Thyroid gland (tissue), 4 donors: ENCODE measurements around the gene ZNF248. TPM values are rescaled to one million over a fixed set of nuclear protein-coding genes. Genes with fewer than 3 reads are reported as not detected.

Source experiments
- DNase-seq, 2 donors: peaks; one replicate each; pipeline ENCODE4 v3.0.0-alpha.2; 2019
- H3K27ac ChIP-seq, 3 donors: fragments of 200-600 bp; sonication (generic); 1 replicate in 2 of 3; 2 replicates in 1 of 3; pipeline ENCODE4 v1.5.1; 2016 to 2019; ENCODE audit warnings: mild to moderate bottlenecking in 1 of 3, moderate library complexity in 1 of 3
- H3K27me3 ChIP-seq: fragments of 200-600 bp; sonication (generic); one replicate; pipeline ENCODE4 v1.5.1; 2019
- H3K36me3 ChIP-seq, 2 donors: fragments of 200-600 bp; sonication (generic); one replicate each; pipeline ENCODE4 v1.5.1; 2016 to 2019
- H3K4me1 ChIP-seq, 2 donors: fragments of 200-600 bp; sonication (generic); one replicate each; pipeline ENCODE4 v1.5.1; 2017 to 2019
- H3K4me3 ChIP-seq, 3 donors: fragments of 200-600 bp; sonication (generic); replicated peaks in 1 of 3; 1 replicate in 2 of 3; 2 replicates in 1 of 3; pipeline ENCODE4 v1.5.1; 2016; ENCODE audit warnings: mild to moderate bottlenecking in 1 of 3
- H3K9me3 ChIP-seq: fragments of 200-600 bp; sonication (generic); one replicate; pipeline ENCODE4 v1.5.1; 2017
- CTCF ChIP-seq, 6 experiments: fragments of 200-600 bp in 3 of 6; fragments of 450-650 bp in 3 of 6; sonication (generic) in 3 of 6; IDR thresholded peaks; one replicate each; pipeline ENCODE4 v1.5.1; 2016 to 2019; ENCODE audit warnings: antibody characterized with exemption in 6 of 6, mild to moderate bottlenecking in 2 of 6, inconsistent platforms in 1 of 6, moderate library complexity in 1 of 6
- POLR2A ChIP-seq, 2 donors: fragments of 450-650 bp; IDR thresholded peaks; one replicate each; pipeline ENCODE4 v1.6.1; 2017; ENCODE audit warnings: antibody characterized with exemption in 2 of 2, mild to moderate bottlenecking in 2 of 2, moderate library complexity in 1 of 2
- WGBS, 2 donors: methylation state at CpG; one replicate each; pipeline ENCODE4 v1.1.5; 2017; 5-methylcytosine and 5-hydroxymethylcytosine counted together
- intact Hi-C: fragments of 100-400 bp; cut with DNase I; formaldehyde crosslinking; loops from one replicate; pipeline ENCODE4 v1.15.1; 2023
- total RNA-seq, 4 donors: library from RNA; depleted of rRNA; stranded (reverse); fragments of >200 nt; gene quantifications; one replicate each; pipeline ENCODE4 v1.2.3, GENCODE V29; 2016

ZNF248 gene
- total RNA-seq, 4 donors from 2014 or later = 27.5 to 43.1 (median 29.5) TPM

- H3K4me3 ChIP-seq = no peak overlapping the region
- no peaks in the 10 kb centered on the region for H3K36me3 ChIP-seq
- H3K27ac ChIP-seq = no peak overlapping the region
- 85% methylated on average over 4 of the region's 4 CpGs for WGBS, 2 donors
- TF ChIP-seq POLR2A (IDR thresholded peaks at IDR 0.05) = no peak
- TF ChIP-seq CTCF (IDR thresholded peaks at IDR 0.05) = no peak
- no peaks in the 10 kb centered on the region for H3K4me1 ChIP-seq
- intact Hi-C loops = no loop called here
- no peaks in the 10 kb centered on the region for H3K9me3 ChIP-seq
- no peaks in the 10 kb centered on the region for H3K27me3 ChIP-seq
- DNase-seq = no peak
These were observed 15.5 kb upstream of the ZNF248 start for GRCh38 chr10:37872955-37873354.

- Histone ChIP-seq H3K27ac (no peak overlapping the region), H3K4me3 (no peak overlapping the region), H3K9me3 (no peaks in the 10 kb centered on the region), H3K36me3 (no peaks in the 10 kb centered on the region), H3K27me3 (no peaks in the 10 kb centered on the region), H3K4me1 (no peaks in the 10 kb centered on the region)
- TF ChIP-seq POLR2A (IDR thresholded peaks at IDR 0.05) (no peak), CTCF (IDR thresholded peaks at IDR 0.05) (no peak)
- intact Hi-C loops = no loop called here
- WGBS, 2 donors = 80 to 87% methylated on average over 5 of the region's 5 CpGs
- no peak for DNase-seq
These were observed 14.9 kb upstream of the ZNF248 start for GRCh38 chr10:37872283-37872682.

GRCh38 chr10:37871568-37872251 lies 14.3 kb upstream of the ZNF248 start:
- H3K4me1 ChIP-seq = no peaks in the 10 kb centered on the region
- no peak overlapping the region for H3K4me3 ChIP-seq
- DNase-seq = no peak
- H3K27me3 ChIP-seq = no peaks in the 10 kb centered on the region
- intact Hi-C loops = no loop called here
- TF ChIP-seq POLR2A (IDR thresholded peaks at IDR 0.05) = no peak
- no peak for TF ChIP-seq CTCF (IDR thresholded peaks at IDR 0.05)
- H3K9me3 ChIP-seq = no peaks in the 10 kb centered on the region
- H3K27ac ChIP-seq = no peak overlapping the region
- H3K36me3 ChIP-seq = no peaks in the 10 kb centered on the region
- WGBS, 2 donors = 62 to 65% methylated on average over 7 of the region's 7 CpGs

GRCh38 chr10:37871143-37871542 lies 13.7 kb upstream of the ZNF248 start:
- Histone ChIP-seq H3K4me1 (no peaks in the 10 kb centered on the region), H3K36me3 (no peaks in the 10 kb centered on the region), H3K27ac (no peak overlapping the region), H3K9me3 (no peaks in the 10 kb centered on the region), H3K27me3 (no peaks in the 10 kb centered on the region), H3K4me3 (no peak overlapping the region)
- no peak for TF ChIP-seq CTCF (IDR thresholded peaks at IDR 0.05)
- TF ChIP-seq POLR2A (IDR thresholded peaks at IDR 0.05) = no peak
- intact Hi-C loops = no loop called here
- WGBS, 2 donors = 47 to 100% methylated on average over 2 of the region's 2 CpGs
- DNase-seq = no peak

GRCh38 chr10:37868796-37869195 lies 11.4 kb upstream of the ZNF248 start:
- intact Hi-C loops = loop anchor here (5.0 kb wide), 1 partner anchor 104 kb away; no protein-coding TSS in a partner anchor
- TF ChIP-seq POLR2A (IDR thresholded peaks at IDR 0.05) (no peak), CTCF (IDR thresholded peaks at IDR 0.05) (no peak)
- whole genome bisulfite sequencing, 2 donors = 95 to 96% methylated on average over 3 of the region's 3 CpGs

More at GRCh38 chr10:37868796-37869195, 11.4 kb upstream of the ZNF248 start:
- Histone ChIP-seq H3K36me3 (no peaks in the 10 kb centered on the region), H3K4me3 (no peak overlapping the region), H3K4me1 (no peaks in the 10 kb centered on the region), H3K27ac (no peak overlapping the region), H3K27me3 (no peaks in the 10 kb centered on the region), H3K9me3 (no peaks in the 10 kb centered on the region)
- no peak for DNase-seq
